Gastrocnemius medialis (tissue), 4 donors: ENCODE results near the gene ADAMTS14.

Source experiments
- POLR2A ChIP-seq, 2 donors: fragments of 450-650 bp; IDR thresholded peaks; one replicate each; pipeline ENCODE4 v1.6.1; 2017; ENCODE audit warnings: antibody characterized with exemption in 2 of 2, mild to moderate bottlenecking in 2 of 2, moderate library complexity in 2 of 2
- TF ChIP-seq, protein P1 (sequence below), 5 experiments: fragments of 450-650 bp in 3 of 5; fragments of 200-600 bp in 2 of 5; sonication (generic) in 2 of 5; IDR thresholded peaks in 4 of 5; conservative IDR thresholded peaks in 1 of 5; 1 replicate in 4 of 5; 2 replicates in 1 of 5; pipeline ENCODE4 v1.5.1; 2016 to 2019; ENCODE audit warnings: antibody characterized with exemption in 5 of 5, mild to moderate bottlenecking in 3 of 5, moderate library complexity in 3 of 5

DNA sequence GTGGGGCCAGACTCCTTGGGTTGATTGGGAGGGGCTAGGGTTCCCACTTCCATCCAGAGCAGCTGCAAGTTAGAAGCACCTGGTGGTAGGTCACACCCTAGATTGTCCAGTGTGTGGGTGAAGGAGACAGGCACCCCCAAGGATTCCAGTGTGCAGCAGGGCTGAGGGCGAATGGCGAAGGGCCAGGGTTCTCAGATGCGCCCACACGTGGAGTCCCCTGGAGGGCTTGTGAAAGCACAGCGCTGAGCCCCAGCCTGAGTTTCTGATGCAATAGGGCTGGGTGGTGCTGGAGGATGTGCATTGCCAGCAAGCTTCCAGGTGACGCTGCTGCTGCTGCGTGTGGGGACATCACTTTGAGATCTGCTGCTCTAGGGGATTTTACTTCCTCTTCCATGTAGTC, 87.5 kb downstream of the ADAMTS14 start:
- TF ChIP-seq, protein P1, sequence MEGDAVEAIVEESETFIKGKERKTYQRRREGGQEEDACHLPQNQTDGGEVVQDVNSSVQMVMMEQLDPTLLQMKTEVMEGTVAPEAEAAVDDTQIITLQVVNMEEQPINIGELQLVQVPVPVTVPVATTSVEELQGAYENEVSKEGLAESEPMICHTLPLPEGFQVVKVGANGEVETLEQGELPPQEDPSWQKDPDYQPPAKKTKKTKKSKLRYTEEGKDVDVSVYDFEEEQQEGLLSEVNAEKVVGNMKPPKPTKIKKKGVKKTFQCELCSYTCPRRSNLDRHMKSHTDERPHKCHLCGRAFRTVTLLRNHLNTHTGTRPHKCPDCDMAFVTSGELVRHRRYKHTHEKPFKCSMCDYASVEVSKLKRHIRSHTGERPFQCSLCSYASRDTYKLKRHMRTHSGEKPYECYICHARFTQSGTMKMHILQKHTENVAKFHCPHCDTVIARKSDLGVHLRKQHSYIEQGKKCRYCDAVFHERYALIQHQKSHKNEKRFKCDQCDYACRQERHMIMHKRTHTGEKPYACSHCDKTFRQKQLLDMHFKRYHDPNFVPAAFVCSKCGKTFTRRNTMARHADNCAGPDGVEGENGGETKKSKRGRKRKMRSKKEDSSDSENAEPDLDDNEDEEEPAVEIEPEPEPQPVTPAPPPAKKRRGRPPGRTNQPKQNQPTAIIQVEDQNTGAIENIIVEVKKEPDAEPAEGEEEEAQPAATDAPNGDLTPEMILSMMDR (IDR thresholded peaks at IDR 0.05 in 4 of 5, conservative IDR thresholded peaks at IDR 0.05 in 1 of 5), result no peak
- TF ChIP-seq POLR2A (IDR thresholded peaks at IDR 0.05), result no peak
